Measurements from ENCODE around the gene AP2A1.
A peak's percentile ranks its signal among the peaks of the same experiment; 100 is the strongest.
"Not testable (repeated sequence)": the region's sequence is repeated elsewhere in the genome, so short reads cannot be mapped to it uniquely, and the experiment has no call there.

Gene AP2A1

DNA sequence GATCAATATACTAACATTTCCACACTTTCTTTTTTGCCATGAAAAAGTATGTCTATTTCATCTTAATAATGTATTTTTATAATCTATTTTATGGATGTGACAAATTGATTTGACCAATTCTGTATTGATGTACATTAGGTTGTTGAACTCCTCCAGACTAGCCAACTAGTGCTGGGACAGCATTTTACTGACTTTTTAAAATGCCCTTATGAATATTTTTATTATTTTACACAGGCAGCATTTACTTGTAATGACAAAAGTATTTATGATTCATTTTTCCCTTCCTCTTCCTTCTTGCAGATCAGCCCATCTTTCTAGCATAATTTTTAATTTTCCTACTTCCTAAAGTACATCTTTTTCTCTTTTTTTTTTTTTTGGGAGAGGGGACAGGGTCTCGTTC is 47.2 kb downstream of the AP2A1 start:
- no peak for DNase-seq

DNA sequence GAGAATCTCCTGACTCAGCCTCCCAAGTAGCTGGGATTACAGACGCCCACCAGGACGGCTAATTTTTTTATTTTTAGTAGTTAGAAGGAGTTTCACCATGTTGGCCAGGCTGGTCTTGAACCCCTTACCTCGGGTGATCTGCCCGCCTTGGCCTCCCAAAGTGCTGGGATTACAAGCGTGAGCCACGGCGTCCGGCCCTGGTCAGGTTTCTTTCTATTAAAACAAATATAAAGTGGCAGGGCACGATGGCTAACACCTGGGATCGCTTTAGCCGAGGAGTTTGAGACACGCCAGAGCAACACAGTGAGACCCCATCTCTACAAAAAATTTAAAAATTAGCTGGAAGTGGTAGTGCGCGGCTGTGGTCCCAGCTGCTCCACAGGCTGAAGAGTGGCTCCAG is 49.8 kb downstream of the AP2A1 start:
- DNase-seq, result no peak

DNA sequence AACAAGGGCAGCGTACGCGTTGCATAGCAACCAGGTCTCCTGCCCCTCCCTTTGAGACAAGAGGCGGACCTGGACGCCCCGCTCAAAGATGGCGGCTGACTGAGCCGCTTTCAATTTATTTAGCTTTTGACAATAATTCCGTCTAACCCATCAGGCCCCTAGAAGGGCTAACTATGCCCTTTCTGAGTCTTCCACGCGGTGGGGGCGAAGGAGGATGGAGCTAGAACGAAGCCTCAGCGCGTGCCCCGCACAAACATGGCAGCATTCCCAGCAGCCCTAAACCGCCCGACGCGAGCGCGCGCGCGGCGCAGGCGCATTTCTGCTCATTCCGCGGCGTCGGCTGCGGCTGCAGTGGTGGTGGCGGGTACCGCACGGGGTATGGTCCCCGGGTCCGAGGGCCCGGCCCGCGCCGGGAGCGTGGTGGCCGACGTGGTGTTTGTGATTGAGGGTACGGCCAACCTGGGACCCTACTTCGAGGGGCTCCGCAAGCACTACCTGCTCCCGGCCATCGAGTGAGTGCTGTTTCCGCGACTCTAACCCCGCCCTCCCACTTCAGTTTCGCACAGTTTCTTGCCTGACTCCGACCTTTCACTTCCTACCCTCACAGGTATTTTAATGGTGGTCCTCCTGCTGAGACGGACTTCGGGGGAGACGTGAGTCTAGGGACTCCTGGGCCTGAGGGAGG is 51.3 kb downstream of the AP2A1 start, which contains the start of gene MED25:
MED25 (plus strand) TSS at position 326 of the 685 bp plus-strand sequence; CDS start at position 379, 53 bp downstream.
- DNase-seq, result peak; percentile 90

DNA sequence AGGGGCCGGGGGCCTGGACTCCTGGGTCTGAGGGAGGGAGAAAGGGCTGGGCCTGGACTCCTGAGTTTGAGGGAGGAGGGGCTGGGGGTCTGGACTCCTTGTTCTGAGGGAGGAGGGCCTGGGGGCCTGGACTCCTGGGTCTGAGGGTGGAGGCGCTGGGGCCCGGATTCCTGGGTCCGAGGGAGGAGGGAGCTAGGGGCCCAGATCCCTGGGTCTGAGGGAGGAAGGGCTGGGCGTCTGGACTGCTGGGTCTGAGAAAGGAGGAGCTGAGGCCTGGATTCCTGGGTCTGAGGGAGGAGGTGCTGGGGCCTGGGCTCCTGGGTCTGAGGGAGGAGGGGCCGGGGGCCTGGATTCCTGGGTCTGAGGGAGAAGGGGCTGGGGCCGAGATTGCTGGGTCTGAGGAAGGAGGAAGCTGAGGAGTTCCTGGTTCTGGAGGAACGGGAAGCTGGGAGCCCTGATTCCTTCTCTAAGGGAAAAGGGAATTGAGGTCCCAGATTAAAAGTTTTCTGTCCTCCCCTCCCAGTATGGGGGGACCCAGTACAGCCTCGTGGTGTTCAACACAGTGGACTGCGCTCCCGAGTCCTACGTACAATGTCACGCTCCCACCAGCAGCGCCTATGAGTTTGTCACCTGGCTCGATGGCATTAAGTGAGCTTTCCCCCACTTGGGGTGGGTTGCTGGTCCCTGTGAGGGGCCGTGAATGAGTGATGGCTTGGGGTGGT is 52.0 kb downstream of the AP2A1 start:
- no peak for DNase-seq

DNA sequence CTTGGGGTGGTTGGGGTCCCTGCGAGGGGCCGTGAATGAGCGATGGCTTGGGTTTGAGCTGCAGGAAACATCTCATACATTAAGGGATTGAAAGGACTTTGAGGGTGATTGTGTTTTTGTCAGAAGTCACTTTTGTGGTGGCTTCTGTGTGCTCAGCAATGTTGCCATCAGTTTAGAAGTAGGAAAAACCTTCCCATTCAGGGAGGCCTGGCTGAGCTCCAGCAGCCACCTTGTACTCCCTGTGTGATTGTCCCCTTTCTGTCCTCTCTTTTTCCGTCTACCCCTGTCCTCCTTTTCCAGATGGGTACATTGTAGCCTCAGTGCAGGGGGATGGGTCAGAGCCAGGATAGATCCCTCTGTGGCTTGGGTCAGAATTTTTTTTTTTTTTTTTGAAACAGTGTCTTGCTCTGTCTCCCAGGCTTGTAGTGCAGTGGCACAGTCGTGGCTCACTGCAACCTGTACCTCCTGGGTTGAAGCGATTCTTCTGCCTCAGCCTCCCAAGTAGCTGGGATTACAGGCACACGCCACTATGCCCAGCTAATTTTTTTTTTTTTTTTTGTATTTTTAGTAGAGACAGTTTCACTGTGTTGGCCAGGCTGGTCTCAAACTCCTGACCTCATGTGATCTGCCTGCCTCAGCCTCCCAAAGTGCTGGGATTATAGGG is 52.8 kb downstream of the AP2A1 start:
- DNase-seq, result not testable (repeated sequence)

DNA sequence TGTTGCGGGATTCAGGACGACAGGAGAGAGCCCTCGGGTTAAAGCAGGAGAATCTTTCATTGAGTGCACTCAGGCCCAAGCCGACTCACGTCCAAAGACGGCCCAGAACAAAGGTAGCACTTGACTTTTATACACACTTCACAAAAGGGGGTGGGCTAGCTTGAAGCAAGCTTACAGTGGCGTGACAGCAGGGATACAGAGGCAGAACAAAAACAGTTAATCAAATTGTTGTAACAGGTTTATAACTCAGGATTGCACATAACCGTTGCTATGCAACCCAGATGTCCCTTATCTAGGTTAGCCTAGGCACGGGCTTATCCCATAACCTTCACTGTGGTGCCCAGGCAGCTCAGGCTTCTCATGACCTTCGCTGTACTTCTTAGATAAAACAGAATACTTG is 53.3 kb downstream of the AP2A1 start:
- DNase-seq, result no peak

DNA sequence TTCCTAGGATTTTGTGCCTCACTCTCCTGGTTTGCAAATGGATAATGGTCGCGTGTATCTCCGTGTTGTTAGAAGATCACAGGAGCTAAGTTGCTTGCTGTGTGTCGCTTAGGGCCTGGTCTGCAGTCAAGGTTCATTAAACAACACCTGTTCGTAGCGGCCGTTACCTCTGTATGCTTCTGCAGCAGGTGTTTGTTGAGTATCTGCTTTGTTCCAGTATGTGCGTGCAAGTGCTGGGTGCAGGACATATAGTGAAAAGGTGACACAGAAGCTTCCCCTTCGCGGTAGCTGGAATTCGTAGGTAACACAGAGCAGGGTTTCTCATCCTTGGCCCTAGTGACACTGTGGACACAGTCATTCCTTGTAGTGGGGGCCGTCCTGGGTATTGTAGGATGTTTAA is 56.7 kb downstream of the AP2A1 start:
- no peak for DNase-seq

DNA sequence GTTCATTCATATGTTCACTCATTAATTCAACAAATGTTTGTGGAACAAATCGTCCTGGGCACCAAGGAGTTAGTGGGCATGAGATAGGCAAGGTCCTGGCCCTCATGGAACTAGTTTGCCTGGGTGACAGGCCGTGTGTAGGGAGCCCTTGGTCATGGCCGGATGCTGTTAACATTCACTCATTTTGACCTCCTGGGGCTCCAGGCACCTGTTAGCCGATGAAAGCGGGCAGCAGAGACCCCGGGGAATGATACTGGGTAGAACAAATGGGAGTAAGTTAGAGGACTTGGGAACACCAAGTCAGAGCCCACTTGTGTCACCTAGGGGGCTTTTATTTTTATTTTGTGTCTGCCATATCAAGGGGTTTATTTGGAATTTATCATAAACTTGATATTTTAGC is 57.9 kb downstream of the AP2A1 start:
- DNase-seq, result no peak

DNA sequence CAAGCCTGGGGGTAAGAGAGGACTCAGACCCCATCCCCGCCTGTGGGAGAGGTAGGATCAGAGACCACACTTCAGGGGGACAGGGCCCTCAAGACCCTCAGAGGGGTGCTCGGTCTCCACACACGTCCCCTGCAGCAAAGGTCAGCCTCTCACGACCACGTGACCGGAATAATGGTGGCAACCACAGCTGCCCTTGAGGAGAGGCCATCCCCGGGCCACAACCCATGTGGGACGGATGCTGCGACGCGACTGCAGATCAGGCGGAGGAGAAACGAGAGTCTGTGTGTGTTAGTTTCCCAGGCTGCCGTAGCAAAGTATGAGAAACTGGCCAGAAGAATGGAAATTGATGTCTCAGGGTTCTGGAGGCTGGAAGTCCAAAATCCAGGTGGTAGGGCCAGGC is 60.2 kb downstream of the AP2A1 start:
- no peak for DNase-seq

DNA sequence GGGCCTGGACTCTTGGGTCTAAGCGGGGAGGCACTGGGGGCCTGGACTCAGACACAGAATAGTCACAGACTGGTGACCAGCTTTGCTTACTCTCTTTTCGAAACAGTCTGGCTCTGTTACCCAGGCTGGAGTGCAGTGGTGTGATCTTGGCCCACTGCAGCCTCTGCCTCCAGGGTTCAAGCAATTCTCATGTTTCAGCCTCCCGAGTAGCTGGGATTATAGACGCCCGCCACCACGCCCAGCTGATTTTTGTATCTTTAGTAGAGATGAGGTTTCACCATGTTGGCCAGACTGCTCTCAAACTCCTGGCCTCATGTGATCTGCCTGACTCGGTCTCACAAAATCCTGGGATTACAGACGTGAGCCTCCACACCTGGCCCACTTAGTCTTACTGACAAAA is 62.4 kb downstream of the AP2A1 start:
- DNase-seq, result no peak

DNA sequence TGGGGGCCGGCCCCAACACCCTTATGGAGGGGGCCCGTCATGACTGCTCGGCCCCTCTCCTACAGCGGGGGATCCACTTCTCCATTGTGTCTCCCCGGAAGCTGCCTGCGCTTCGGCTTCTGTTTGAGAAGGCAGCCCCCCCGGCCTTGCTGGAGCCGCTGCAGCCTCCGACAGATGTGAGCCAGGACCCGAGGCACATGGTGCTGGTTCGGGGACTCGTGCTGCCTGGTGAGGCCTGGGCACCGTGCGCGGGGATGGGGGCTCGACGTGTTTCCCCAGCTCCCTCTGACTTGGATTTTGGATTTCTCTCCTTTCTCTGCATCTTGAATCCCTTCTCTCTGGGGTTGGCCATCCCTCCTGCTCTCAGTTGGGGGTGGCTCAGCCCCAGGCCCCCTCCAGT is 62.9 kb downstream of the AP2A1 start:
- DNase-seq, result no peak

DNA sequence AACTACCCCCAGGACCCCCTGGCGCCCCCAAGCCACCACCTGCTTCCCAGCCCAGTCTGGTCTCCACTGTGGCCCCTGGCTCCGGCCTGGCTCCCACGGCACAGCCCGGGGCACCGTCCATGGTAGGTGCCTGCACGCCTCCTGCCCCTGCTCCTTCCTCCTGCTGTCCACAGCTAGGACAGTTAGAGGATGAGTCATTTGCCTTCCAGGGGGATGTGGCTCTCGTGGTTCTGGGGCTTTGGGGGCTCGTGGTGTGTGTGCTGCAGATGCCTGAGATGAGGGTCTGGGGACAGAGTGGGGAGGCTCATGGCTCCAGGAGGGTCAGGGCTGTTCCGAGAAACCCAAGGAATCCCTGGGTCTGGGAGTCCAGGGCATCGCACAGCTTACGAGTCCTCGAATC is 64.0 kb downstream of the AP2A1 start:
- no peak for DNase-seq

DNA sequence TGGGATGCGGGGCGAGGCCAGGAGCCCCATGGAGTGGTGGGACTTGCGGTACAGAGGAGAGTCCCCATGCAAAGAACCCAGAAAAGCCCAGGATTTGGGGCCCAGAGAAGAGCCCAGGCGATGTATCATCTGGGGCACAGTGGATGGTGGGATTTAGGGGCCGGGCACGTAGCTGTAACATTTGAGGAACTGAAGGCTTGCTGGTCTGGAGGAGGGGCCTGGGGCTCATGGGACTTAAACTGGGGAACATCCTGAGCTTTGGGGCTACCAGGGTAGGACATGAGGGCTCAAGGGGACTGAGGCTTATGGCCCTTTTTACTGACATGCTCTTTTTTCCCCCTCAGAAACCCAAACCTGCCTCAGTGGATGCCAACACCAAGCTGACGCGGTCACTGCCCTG is 64.8 kb downstream of the AP2A1 start:
- no peak for DNase-seq

DNA sequence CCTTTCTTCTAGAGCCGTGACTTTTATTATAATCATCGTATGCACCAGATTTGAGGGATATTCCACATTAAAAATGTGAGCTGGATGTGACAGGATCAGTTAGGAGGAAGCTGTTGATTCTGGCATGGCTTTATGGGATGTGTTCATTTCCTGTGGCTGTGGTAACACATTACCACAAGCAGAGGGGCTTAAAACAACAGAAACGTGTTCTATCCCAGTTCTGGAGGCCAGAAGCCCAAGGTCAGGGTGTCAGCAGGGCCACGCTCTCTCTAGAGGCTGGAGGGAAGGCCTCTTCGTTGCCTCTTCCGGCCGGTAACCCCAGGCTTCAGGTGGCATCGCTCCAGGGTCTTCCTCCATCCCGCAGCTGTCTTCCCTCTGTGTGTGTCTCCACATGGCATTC is 65.8 kb downstream of the AP2A1 start:
- DNase-seq, result no peak

DNA sequence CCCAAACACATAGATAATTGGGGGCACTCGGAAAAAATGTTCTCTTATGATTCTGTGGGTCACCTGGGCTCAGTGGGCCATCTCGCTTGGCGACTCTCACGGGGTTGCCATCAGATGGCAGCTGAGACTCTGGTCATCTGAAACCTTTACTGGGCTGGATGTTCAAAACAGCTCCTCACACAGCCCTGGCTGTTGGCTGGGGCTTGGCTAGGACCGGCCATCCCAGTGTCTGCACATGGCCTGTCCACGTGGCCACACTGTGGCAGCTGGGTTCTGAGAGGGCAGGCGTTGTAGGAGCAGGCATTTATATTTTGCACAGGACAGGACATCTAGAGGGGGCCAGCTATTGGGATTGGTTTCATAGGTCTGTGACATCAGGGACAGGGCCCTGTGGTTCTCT is 66.8 kb downstream of the AP2A1 start:
- DNase-seq, result no peak

DNA sequence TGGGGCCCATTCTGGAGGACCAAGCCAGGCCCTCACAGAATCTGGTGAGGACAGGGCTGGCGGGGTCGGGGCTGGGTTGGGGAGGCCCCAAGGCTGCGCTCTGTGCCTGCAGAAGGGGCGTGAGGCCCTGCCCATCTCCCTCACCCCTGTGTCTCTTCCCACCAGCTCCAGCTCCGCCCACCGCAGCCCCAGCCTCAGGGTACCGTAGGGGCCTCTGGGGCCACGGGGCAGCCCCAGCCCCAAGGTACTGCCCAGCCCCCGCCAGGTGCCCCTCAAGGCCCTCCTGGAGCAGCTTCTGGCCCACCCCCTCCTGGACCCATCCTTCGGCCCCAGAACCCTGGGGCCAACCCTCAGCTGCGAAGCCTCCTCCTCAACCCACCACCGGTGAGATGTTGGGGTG is 68.8 kb downstream of the AP2A1 start:
- no peak for DNase-seq

DNA sequence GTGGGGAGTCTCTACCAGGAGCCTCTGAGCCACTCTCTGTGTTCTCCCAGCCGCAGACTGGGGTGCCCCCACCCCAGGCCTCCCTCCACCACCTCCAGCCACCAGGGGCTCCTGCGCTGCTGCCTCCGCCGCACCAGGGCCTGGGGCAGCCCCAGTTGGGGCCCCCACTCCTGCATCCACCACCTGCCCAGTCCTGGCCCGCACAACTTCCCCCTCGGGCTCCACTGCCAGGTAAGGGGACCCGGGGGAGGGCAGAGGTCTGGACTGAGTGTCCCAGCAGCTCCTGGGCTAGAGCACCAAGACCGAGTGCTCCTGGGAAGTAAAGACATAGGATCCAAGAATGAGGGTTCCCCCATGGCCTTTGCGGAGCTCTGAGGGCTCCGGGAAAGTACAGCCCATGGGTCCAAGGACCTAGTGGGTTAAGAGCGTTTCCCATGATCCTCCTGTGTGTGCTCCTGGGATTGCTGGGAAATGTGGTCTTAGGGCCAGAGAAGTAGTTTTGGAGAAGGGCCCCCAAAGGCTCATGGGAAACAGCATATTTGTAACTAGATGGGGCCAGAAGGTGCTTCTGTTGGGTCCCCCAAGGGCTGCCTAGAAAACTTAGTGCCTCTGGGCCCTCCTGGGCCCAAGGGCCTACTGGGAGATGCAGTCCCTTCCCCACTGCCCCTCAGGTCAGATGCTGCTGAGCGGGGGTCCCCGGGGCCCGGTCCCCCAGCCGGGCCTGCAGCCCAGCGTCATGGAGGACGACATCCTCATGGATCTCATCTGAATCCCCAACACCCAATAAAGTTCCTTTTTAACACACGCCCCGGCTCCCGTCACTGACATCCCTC is 69.6 kb downstream of the AP2A1 start:
- DNase-seq, result no peak

DNA sequence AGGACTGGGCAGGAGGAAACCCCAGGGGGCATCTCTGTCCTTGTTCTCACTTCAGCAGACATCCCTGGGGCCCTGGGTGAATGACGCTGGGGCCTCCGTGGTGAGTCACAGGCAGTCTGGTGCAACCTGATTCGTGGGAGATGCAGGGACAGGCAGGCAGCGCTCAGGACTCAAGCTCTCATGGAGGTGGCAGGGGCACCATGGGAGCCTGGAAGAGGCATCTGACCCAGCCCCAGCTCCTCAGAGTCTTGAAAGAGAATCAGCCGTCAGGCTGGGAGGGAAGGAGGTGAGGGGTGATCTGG is 70.2 kb downstream of the AP2A1 start:
- DNase-seq, result no peak

DNA sequence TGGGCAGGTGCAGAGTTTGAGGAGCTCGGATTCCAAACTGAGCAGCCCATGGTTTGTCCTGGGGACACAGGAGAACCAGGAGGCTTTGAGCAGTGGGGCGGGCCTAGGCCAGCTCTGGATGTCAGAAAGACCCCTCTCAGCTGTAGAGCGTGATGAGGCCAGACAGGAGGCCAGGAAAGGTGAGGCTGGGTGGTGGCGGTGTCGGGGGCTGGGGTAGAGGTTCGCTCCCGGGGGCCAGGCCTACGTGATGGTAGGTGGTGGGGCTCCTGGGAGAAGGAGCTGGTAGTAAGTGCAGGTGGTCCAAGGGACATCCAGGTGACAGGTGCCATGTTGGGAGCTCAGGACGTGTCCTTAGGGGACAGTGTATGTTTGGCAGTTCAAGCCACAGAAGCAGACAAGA is 70.6 kb downstream of the AP2A1 start:
- no peak for DNase-seq

DNA sequence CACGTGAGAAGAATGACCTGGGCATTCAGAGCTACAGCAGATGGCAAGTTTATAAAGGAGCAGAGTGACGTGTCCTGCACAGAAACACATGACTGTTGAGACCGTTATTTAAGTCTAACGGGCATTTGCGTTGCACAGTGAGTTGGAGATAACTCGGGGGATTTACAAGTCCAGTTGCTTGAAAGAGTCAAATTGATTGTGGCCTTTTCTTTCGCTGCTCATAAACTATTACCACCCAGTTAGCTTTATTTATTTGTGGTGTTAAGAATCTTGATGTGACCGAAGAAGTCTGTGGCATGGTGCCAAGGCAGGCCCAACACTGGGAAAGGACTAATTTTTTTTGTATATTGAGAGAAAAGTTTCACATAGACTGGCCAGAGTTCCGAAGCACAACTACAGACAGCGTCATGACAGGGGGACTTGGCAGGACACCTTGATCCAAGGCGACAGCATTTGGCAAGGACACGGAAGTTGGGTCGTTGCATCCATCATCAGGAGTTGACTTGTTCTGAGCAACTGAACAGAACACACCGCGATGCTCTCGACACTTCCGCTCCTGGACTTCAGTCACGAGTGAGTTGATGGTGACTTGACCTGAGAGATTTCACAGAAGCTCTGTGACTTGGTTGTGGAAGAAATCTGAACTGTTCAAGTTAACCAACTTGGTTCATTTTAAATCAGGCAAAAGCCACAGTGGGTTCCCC is 72.2 kb downstream of the AP2A1 start:
- no peak for DNase-seq

DNA sequence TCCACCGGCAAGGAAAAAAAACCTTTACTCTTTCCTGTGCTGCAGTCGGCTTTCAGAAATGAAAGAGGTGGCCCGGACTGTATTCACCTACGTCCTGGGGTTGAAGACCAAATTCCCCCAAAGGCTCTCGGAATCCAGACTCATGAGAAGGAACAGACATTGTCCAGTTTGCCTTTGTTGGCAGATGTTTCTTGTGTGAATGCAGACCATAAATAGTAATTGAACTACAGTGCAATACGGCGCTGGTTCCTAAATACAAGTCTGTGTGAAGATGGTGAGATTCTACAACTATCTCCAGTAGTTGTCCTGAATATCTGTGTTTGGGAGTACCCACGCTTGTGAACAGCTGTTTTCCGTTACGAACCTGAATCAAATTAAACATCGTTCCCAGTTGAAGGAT is 72.9 kb downstream of the AP2A1 start:
- DNase-seq, result no peak

DNA sequence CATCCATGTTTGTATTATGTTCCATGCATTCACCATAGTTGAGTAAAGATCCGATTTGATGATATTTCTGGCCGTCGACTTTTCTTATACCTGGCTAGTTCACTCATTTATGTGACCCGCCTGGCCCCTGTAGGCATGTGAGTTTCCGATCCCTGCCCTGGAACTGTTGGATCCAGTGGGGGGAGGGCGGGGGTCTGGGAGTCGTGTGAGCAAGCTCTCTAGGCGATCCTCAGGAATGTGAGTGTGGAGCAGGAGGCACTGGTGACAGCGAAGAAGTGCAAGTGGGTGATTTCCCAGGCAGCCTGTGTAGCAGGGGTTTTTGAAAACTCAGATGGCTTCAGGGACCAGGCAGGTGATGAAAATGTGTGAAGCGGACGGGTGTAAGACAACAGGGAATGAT is 73.5 kb downstream of the AP2A1 start:
- DNase-seq, result no peak

DNA sequence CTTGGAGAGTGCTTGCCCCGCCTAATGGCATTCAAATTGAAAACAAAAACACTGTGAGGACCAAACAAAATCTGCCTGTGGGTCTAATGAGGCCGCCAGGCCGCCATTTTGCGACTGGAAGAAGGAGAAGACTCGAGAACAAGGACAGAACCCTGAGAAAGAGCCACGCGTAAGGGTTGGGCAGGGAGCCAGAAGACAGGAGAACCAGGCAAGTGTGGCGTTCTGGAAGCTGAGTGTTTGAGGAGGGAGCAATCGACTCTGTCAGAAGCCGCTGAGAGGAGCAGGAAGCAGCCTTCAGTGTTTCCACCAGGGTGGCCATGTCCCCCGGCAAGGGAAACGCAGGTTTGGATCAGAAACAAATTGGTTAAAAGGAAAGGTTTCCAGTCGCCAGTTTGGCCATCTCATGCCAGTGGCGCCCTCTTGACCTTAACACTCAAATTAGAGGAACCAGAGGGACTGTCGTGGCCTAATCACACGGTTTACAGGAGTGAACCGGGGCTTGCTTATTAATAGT is 74.0 kb downstream of the AP2A1 start:
- DNase-seq, result no peak
